Right renal pelvis (tissue), 4 donors: ENCODE results near the gene SCNN1G. TPM values are rescaled to one million over a fixed set of nuclear protein-coding genes. Genes with fewer than 3 reads are reported as not detected.

Source experiments
- DNase-seq, 4 donors: peaks; one replicate each; pipeline ENCODE4 v3.0.0-alpha.2; 2013; ENCODE audit warnings: low read depth in 4 of 4, low spot score in 3 of 4, missing footprints in 1 of 4
- polyA plus RNA-seq, 4 donors: library from polyadenylated mRNA; unstranded; fragments of 120-200 nt; gene quantifications; one replicate each; pipeline ENCODE4 v1.2.1, GENCODE V29; 2013; ENCODE audit not compliant: insufficient read length in 4 of 4

The SCNN1G gene
- polyA plus RNA-seq, 4 donors = 38.6 to 53.8 (median 45.1) TPM

DNA sequence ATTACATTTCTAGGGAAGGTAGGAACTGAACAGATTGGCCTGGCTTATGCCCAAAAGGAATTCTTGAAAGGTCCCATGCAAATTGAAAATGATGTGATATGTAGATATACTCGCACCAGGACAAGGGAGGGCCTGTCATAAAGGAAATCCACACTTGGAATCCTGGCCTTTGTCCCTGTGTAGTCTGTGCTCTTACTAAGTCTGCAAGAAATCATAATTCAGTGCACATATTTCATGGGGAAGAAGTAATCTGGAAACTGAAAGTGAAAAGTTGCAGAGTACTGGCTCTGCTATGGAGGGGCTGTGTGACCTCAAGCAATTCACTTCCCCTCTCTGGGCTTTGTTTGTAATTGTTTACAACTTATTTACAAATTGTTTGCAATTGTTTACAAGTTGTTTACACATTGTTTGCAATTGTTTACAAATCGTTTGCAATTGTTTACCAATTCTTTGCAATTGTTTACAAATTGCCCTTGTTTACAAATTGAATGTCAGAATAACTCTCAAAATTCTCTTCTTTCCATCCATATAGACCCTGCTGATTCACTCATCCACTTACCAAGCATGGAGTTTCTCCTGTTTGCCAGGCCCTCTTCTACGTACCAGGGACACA is 12.9 kb downstream of the SCNN1G start:
- DNase-seq = no peak

DNA sequence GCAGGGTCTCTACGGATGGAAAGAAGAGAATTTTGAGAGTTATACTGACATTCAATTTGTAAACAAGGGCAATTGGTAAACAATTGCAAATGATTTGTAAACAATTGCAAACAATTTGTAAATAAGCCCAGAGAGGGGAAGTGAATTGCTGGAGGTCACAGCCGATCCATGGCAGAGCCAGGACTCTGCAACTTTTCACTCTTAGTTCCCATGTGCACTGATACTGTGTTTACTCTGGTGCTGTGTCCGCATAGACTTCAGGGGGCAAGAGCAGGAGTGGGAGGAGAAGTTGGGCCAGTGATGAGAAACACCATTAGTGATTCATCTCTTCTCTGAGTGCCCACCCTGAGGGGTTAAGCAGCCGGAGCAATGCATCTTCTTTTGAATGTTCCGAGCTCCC is 14.0 kb downstream of the SCNN1G start:
- no peak for DNase-seq

DNA sequence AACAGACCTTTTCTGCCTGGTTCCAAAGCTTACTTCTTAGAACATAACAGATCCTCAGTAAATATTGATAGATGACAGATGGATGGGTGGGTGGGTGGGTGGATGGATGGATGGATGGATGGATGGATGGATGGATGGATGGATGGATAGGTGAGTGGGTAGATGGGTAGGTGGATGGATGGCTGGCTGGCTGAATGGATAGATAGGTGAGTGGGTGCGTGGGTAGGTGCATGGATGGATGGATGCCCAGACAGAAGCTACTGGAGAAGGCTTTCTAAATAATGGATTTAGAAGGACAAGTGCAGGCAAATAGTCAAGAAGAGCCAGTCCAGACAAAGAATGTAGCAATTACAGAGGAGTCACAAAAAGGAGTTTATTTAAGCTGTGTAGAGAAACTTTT is 19.6 kb downstream of the SCNN1G start:
- DNase-seq = no peak

DNA sequence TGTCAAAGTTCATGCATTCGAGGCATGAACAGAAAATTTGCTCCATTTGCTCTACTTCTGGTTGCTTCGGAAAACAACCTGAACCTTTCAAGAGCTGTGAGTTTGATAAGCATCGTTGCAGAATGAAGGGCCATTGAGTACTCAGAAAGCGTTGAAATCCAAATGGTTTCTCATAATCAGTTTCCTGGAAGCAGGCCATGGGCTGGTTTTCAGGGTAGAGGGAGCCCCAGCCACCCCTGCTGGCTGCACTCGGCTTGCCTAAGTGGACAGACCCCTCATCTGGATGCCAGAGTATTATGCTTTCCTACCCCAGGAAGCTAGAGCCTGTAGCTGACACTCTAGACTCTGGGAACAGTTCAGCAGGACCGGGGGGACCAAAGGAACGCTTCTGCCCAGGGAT is 24.4 kb downstream of the SCNN1G start:
- peak in 1 of 4 donors; percentile 28 for DNase-seq

DNA sequence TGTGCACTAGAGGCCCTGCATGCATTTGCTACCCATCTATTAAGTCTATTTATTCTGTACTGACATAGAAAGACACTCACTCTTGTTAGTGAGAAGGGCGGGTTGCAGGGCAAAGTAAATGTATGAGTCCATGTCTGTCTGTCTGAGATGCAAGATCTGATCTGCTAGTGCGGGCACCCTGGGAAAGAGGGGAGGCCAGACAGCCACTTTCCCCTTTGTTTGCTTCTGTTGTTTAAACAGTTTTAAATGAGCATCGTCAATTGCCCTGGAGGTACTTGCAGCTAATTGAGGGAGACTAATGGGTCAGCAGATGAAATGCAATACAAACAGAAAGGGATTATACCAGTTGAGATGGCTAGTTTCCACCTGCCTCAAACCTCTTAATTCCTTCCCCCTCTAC is 24.9 kb downstream of the SCNN1G start:
- DNase-seq = no peak

DNA sequence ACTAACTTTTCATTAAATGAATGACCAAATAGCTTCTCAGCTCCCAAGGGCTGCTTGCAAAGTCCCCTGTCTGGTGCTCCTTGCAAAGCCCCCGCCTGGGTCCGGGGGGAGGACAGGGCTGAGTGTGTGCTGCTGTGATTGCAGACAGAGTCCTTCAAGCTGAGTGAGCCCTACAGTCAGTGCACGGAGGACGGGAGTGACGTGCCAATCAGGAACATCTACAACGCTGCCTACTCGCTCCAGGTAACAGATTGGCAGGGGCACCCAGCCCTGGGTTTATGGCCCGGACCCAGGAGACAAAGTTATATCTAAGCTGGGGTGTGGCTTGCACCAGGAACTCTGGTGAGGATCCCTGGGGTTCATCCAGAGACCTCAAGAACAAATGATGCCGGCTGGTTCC is 27.1 kb downstream of the SCNN1G start:
- no peak for DNase-seq

DNA sequence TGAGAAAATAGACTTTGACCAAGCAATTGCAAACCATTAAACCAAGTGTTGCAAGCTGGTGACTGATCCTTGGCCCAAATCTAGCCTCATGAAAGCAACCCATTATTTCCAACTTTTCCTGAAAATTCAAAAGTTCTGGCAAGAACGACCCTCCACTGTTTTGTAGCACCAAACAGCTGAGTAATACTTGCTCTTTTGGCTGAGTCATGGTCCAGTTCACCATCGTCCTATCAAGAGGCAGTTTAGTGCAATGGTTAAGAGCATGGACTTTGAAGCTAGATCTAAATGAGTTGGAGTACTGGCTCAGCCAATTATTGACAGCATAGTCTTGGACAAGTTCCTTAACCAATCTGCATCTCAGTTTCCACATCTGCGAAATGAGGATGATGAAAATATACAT is 31.3 kb downstream of the SCNN1G start:
- no peak for DNase-seq

DNA sequence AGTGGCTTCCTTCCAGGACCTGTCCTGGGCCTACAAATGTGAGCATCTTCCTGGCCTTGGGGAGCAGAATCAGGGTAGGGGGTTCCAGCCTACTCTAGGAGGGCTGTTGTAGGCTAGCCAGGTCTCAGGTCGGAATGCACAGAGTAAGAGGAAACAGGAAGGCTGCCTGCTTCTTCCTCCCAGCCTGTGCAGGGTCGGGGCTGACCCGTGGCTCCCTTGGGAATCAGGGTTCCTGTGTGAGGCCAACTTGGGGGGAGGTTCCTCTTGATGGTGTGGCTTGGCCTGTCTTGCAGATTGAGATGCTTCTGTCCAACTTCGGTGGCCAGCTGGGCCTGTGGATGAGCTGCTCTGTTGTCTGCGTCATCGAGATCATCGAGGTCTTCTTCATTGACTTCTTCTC is 32.3 kb downstream of the SCNN1G start:
- DNase-seq = no peak

DNA sequence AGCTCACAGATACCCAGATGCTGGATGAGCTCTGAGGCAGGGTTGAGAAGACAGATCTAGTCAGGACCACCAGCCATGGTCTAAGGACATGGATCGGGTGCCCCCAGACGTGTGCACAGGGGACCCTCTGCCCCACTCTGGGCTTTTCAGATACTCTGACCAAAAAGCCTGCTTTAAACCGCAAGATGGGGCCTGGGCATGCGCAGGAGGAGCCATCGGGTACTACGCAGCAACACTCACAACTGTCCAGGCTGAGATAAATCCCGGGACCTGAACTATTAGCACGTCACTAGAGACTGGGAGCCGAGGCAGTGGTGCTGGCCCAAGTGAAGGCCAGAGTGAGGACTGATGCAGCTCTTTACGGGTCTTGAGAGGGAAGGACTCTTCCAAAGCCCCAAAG is 32.9 kb downstream of the SCNN1G start:
- DNase-seq = no peak

DNA sequence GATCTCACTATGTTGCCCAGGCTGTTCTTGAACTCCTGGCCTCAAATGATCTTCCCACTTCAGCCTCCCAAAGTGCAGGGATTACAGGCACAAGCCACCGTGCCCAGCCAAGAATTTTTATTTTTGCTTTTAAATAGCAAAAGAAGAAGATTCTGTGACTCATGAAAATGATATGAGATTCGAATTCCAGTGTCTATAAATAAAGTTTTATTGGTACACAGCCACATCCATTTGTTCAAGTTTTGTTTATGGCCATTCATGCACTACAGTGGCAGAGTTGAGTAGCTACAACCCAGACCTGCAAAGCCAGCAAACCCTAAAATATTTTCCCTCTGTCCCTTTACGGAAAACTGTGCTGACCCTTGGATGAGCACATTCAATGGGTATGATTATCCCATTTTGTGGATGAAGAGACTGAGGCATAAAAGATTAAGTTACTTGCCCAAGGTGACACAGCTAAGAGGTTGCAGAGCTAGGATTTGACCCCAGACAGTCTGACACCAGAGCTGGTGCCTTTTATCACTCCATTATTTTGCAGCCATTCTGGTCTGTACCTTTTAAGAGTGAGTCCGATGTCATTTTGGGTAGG is 34.2 kb downstream of the SCNN1G start:
- DNase-seq = no peak

DNA sequence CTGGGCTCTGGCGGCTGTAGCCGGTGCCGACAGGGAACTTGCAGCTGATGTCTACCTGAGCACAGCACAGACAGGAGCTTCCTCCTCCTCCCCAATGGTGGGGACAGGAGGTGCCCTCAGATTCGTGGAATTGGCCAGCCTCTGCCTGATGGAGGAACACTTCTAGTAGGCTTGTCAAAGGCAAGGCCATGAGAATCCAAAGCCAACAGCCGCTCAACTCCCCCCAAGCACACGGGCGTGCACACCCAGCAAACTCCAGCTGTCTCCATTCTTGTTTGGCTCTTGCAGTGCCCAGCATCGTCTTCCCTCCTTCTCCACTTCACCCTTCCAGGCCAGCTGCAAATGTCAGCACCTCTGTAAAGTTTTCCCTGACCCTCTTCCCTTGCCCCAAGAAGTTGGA is 35.1 kb downstream of the SCNN1G start:
- DNase-seq = no peak

DNA sequence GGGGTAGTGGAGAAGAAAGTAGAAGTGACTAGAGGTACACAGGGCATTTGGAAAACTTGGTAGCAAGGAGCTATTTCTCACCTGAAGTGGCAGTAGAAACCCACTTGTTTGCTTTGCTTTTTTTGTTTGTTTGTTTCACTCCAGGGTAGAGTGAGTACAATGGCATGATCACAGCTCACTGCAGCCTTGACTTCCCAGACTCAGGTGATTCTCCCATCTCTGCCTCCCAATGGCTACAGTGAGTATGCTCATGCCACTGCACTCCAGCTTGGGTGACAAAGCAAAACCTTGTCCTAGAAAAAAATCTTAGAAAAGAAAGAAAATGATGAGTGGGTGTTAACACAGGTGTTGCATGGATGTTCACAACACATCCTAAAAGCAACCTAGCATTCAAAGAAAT is 40.4 kb downstream of the SCNN1G start:
- no peak for DNase-seq

DNA sequence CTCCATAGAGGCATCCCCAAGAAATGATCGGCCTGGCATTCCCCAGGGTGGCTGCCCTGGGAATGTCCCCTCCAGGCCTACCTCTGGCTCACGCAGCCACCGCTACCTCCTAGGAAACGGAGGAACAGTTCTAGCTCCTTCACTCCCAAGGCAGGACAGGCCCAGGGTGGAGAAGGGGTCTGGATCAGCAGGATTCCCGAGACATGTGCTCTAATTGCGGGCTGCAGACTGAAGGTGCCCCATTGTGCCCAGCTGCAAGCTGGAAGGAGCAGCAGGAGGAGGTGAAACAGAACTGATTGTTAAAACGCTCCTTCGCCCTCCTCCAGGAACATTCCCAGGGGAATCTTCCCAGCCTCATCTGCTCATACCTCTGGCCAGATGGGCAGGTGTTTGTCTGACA is 40.8 kb downstream of the SCNN1G start:
- DNase-seq = no peak

DNA sequence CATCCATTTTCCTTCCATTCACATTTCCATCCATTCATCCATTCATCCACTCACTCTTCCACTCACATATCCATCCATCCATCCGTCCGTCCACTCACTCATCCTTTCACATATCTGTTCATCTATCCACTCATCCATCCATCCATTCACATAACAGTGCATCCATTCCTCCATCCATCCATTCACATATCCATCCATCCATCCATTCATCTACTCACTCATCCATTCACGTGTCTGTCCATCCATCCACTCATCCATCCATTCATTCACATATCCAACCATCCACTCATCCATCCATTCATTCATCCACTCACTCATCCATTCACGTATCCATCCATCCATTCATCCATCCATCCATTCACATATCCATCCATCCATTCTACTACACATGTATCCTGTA is 42.6 kb downstream of the SCNN1G start:
- DNase-seq = no peak

DNA sequence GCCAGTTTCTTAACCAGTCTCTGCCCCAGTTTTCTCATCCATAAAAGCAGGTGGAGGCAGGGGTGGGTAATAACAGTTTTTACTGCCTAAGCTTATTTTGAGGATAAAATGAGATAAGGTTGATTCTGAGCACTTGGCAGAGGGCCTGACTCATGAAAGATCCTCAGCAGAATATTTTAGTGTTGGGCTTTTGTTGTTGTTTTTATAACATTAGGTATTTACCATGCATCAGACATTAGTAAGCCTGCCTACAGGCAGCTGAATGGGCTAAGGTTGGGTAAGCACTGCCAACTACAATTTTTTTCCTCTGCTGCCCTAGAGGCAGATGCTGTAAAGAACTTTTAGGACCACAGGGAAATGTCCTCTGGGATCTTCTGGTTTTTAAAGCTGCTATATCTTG is 43.1 kb downstream of the SCNN1G start:
- DNase-seq = no peak

DNA sequence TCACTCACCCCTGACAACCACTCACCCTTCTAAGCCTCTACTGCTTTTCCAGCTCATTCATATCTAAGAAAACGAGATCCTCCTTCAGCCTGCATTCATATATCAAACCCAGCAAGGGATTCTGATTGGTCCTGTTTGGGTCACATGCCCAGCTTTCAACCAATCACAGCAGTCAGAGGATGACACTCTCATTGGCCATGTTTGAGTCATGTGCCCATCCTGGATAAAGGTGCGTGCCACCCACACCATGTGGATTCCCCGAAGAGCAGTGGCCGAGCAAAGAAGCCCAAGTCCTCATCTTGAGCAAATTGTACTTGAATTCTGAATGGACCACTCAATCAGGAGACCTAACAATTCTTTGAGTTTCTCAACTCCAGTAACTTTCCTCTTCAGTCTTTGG is 45.0 kb downstream of the SCNN1G start:
- DNase-seq = no peak

DNA sequence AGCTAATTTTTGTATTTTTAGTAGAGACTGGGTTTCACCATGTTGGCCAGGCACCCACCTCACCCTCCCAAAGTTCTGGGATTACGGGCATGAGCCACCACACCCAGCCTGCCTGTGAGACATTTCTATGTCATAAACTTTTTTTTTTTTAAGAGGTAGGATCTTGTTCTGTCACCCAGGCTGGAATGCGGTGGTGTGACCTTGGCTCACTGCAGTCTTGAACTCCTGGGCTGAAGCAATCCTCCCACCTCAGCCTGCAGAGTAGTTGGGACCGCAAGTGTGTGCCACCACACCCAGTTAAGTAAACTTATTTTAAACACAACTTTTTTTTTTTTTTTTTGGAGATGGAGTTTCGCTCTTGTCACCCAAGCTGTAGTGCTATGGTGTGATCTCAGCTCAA is 47.2 kb downstream of the SCNN1G start:
- DNase-seq = no peak

DNA sequence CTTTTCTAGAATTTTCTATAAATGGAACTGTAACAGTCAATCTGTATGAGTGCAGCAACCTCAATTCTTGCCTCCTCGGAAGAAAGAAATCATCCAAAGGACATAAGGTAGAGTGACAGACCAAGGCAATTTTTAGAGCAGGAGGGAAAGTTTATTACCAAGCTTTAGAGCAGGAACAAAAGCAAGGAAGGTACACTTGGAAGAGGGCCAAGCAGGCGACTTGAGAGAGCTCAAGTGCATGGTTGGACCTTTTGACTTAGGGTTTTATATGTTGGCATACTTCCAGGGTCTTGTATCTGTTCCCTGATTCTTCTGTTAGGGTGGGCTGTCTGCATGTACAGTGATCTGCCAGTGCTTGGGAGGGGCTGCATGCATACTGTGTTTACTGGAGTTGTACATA is 50.3 kb downstream of the SCNN1G start:
- DNase-seq = no peak

DNA sequence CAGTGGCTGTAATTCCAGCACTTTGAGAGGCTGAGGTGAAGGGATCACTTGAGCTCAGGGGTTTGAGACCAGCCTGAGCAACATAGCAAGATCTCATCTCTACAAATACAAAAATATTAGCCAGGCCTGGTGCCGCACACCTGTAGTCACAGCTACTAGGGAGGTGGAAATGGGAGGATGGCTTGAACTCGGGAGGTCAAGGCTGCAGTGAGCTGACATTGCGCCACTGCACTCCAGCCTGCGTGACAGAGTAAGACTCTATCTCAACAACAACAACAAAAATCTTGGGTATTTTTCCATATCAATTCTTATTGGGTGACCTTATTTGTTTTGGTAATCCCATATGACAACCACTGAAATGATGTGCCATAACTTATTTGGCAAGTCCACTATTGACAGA is 52.6 kb downstream of the SCNN1G start:
- no peak for DNase-seq

DNA sequence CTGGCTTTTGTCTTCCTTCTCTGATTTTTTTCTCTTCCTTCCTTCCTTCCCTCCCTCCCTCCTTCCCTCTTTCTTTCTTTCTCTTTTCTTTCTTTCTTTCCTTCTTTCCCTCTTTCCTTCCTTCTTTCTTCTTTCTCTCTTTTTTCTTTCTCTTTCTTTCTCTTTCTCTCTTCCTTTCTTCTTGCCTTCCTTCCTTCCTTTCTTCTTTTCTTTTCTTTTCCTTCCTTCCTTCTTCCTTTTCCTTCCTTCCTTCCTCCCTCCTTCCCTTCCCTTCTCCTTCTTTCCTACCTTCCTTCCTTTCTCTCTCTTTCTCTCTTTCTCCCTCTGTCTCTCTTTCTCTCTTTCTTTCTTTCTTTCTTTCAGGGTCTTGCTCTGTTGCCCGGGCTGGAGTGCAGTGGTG is 54.4 kb downstream of the SCNN1G start:
- DNase-seq = no peak

DNA sequence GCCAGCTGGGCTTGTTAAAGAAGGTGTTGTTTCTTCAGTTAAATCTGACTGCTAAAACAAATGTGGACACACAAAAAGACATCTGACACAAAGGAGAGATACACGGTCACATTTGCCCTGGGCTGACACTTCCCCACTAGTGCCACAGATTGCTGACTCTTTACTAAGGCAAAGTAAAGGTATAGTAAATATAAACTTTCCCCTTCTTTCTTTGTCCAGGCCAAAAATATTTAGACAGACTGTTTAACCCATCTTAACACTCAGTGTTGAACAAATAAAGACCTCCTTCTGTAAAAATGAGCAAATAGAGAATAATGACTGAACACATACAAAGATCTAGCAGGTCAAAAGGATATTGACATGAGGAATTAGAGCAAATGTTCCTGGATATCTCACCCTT is 58.4 kb downstream of the SCNN1G start:
- DNase-seq = no peak

DNA sequence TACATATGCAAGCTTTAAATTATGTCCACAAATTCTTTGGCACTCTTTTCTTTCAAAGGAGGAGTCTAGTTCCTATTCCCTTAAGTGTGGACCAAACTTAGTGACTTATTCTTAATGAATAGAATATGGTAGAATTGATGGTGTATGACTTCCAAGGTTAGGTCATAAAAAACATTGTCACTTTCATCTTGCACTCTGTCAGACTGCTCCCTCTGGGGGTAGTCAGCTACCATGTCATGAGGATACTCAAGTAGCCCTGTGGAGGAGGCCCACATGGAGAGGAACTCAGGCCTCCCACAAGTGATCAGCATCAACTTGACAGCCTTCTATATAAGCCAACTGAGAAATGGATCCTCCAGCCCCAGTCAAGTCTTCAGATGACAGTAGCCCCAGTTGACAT is 61.6 kb downstream of the SCNN1G start:
- DNase-seq = no peak

DNA sequence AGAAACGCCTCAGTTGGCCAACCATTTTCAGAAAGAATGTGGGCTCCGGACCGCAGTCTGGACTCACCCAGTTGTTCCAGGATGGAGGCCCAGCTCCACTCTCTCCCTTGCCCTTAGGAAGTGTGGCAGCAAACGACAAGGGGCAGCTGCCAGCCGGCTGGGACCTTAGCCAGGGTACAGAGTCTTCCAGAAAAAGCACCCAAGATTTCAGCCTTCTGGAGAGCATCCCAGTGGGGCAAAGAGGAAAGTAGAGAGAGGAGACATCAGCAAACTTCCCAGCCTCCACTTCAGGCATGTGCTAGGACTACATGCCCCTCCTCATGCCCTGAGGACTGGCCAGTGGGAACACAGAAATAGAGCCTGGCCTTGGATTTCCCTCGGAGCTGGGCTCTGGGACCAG is 62.7 kb downstream of the SCNN1G start:
- no peak for DNase-seq
